Measurements from ENCODE around the gene FAM234A.
A peak's percentile ranks its signal among the peaks of the same experiment; 100 is the strongest.
"Not testable (repeated sequence)": the region's sequence is repeated elsewhere in the genome, so short reads cannot be mapped to it uniquely, and the experiment has no call there.

FAM234A gene

GRCh38 chr16:266258-267164 is 31.9 kb downstream of the FAM234A start:
- DNase-seq, result no peak

- DNase-seq, result not testable (repeated sequence)
These were observed 32.9 kb downstream of the FAM234A start for GRCh38 chr16:267562-267961.

- no peak for DNase-seq
These were observed 33.8 kb downstream of the FAM234A start for GRCh38 chr16:268141-269053.

GRCh38 chr16:269061-269796 is 34.6 kb downstream of the FAM234A start:
- DNase-seq, result no peak

- no peak for DNase-seq
These were observed 36.0 kb downstream of the FAM234A start for GRCh38 chr16:270381-271255.

GRCh38 chr16:272633-273546 is 38.3 kb downstream of the FAM234A start:
- no peak for DNase-seq

- DNase-seq, result peak; percentile 31
These were observed 39.2 kb downstream of the FAM234A start for GRCh38 chr16:273547-274421.

GRCh38 chr16:275041-275641 is 40.5 kb downstream of the FAM234A start:
- no peak for DNase-seq

GRCh38 chr16:275786-276232 is 41.2 kb downstream of the FAM234A start, which contains the start of gene RGS11:
RGS11 (minus strand) TSS chr16:275944; CDS start chr16:275911, 33 bp downstream.
- no peak for DNase-seq

GRCh38 chr16:276426-277077 is 41.9 kb downstream of the FAM234A start:
- no peak for DNase-seq

- peak; percentile 65 for DNase-seq
These were observed 44.3 kb downstream of the FAM234A start for GRCh38 chr16:278863-279366.

- no peak for DNase-seq
These were observed 44.9 kb downstream of the FAM234A start for GRCh38 chr16:279531-279930.

- DNase-seq, result no peak
These were observed 45.4 kb downstream of the FAM234A start for GRCh38 chr16:280005-280460.

- DNase-seq, result no peak
These were observed 45.9 kb downstream of the FAM234A start, which contains the start of gene ARHGDIG for GRCh38 chr16:280552-280951. ARHGDIG (plus strand) TSS chr16:280591; CDS start chr16:280681, 90 bp downstream.

GRCh38 chr16:280991-281659 is 46.5 kb downstream of the FAM234A start:
- DNase-seq, result no peak

- DNase-seq, result no peak
These were observed 47.1 kb downstream of the FAM234A start for GRCh38 chr16:281660-282255.

GRCh38 chr16:282491-282890 is 47.9 kb downstream of the FAM234A start:
- DNase-seq, result no peak
